Endodermal cell (in vitro differentiated cells): ENCODE measurements around the gene VPS51. TPM values are rescaled to one million over a fixed set of nuclear protein-coding genes. Genes with fewer than 3 reads are reported as not detected.

Experiments used
- DNase-seq: peaks from one replicate; pipeline ENCODE4 v3.0.0-alpha.2; 2017
- H3K27ac ChIP-seq: 2 replicates; pipeline ENCODE4 v1.5.1; 2013; ENCODE audit warnings: mild to moderate bottlenecking, low read depth, low read length, moderate library complexity
- H3K27me3 ChIP-seq: 2 replicates; pipeline ENCODE4 v1.6.1; 2013; ENCODE audit warnings: mild to moderate bottlenecking, low read length, moderate library complexity; ENCODE audit not compliant: insufficient read depth, control insufficient read depth, poor library complexity, severe bottlenecking
- H3K36me3 ChIP-seq: 2 replicates; pipeline ENCODE4 v1.7.0; 2013; ENCODE audit warnings: mild to moderate bottlenecking, low read length, moderate library complexity; ENCODE audit not compliant: control insufficient read depth, insufficient read depth
- H3K4me1 ChIP-seq: one replicate; pipeline ENCODE4 v1.7.0; 2013; ENCODE audit warnings: low read length; ENCODE audit not compliant: control insufficient read depth, insufficient read depth
- H3K4me3 ChIP-seq: 2 replicates; pipeline ENCODE4 v1.5.1; 2013; ENCODE audit warnings: mild to moderate bottlenecking, low read length, moderate library complexity
- H3K9ac ChIP-seq: 2 replicates; pipeline ENCODE4 v1.6.1; 2013; ENCODE audit warnings: mild to moderate bottlenecking, low read length, moderate library complexity; ENCODE audit not compliant: poor library complexity, severe bottlenecking; ENCODE audit errors: extremely low read depth
- H3K9me3 ChIP-seq: 2 replicates; pipeline ENCODE4 v1.6.1; 2013; ENCODE audit warnings: mild to moderate bottlenecking, low read length, moderate library complexity; ENCODE audit not compliant: control insufficient read depth
- H3K27ac Mint-ChIP-seq: 2 replicates; pipeline ENCODE4 v1.8.0; 2020; ENCODE audit warnings: mixed read lengths
- H3K27me3 Mint-ChIP-seq: 2 replicates; pipeline ENCODE4 v1.8.0; 2021; ENCODE audit warnings: mild to moderate bottlenecking, mixed read lengths; ENCODE audit not compliant: insufficient read depth
- H3K36me3 Mint-ChIP-seq: 2 replicates; pipeline ENCODE4 v1.8.0; 2020; ENCODE audit warnings: low read depth, mixed read lengths
- H3K4me1 Mint-ChIP-seq: 2 replicates; pipeline ENCODE4 v1.8.0; 2020; ENCODE audit warnings: mixed read lengths
- H3K4me3 Mint-ChIP-seq: 2 replicates; pipeline ENCODE4 v1.8.0; 2020; ENCODE audit warnings: mild to moderate bottlenecking, moderate library complexity, mixed read lengths
- H3K9me3 Mint-ChIP-seq: 2 replicates; pipeline ENCODE4 v1.8.0; 2020; ENCODE audit warnings: mild to moderate bottlenecking, mixed read lengths
- CTCF ChIP-seq: fragments of 200-600 bp; sonication (generic); conservative IDR thresholded peaks from 2 replicates; pipeline ENCODE4 v1.5.0; 2021; ENCODE audit warnings: antibody characterized with exemption, mild to moderate bottlenecking
- WGBS, 2 experiments: methylation state at CpG; one replicate each; pipeline versions ENCODE4 v1.1.5 to v1.1.7; 2013; ENCODE audit warnings: missing lambda C conversion rate in 2 of 2, mixed read lengths in 1 of 2; ENCODE audit not compliant: insufficient coverage in 1 of 2, insufficient read length in 1 of 2; 5-methylcytosine and 5-hydroxymethylcytosine counted together
- total RNA-seq, 2 donors: library from RNA; stranded (reverse); fragmentation: NEBNext Ultra II Directional in 1 of 2; extraction: Animal tissue kit (Norgen Biotek cat#: 25700) in 1 of 2; gene quantifications; 2 replicates in 1 of 2; 3 replicates in 1 of 2; pipeline ENCODE4 v1.2.1, GENCODE V29; 2021

The VPS51 gene
- total RNA-seq, 2 donors from 2014 or later: 107 to 113 TPM

DNA sequence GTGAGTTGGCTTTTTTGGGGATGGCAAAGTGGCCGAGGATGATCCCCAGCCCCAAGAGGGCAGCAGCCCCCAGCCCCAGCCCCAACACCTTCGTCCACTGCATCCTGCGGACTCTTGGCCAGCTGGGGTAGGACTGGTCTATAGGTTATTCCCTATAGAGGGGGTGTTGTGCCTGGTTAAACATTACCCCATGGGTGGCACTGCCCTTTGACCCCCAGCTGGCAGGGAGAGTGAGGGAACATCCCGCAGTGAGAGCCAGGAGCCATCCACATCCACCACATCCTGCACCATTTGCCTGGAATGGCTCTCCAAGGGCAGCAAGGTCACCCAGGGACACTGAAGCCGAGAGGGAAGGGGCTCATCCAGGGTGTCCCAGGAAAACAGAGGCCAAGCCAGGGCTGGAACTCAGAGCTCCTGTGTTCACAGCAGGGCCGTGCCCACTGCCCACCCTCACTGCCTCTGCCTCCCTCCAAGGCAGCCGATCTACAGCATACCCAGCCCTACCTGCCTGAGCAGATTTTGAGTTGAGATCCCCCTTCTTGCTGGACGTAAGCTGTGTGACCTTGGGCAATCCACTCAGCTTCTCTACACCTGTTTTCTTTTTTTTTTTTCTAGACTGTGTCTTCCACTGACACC is 37.5 kb upstream of the VPS51 start, which contains the start of gene NAALADL1:
NAALADL1 (minus strand) TSS at position 135 of the 636 bp plus-strand sequence; CDS start at position 103, 32 bp downstream.
- TF ChIP-seq CTCF: no peak
- no peaks in the 10 kb centered on the region for H3K4me1 ChIP-seq
- H3K9me3 ChIP-seq: no peaks in the 10 kb centered on the region
- no peak within 1 kb of the TSS for H3K27ac ChIP-seq
- no peaks in the 10 kb centered on the region for H3K36me3 ChIP-seq
- H3K4me1 Mint-ChIP-seq: no peaks in the 10 kb centered on the region
- no peaks in the 10 kb centered on the region for H3K27me3 ChIP-seq
- DNase-seq: no peak
- H3K9ac ChIP-seq: no peak within 1 kb of the TSS
- H3K4me3 Mint-ChIP-seq: no peak within 1 kb of the TSS
- WGBS, 2 experiments: 85 to 93% methylated on average over 4 to 8 of the region's 8 CpGs
- H3K36me3 Mint-ChIP-seq: no peaks in the 10 kb centered on the region
- no peak within 1 kb of the TSS for H3K27ac Mint-ChIP-seq
- H3K27me3 Mint-ChIP-seq: peaks cover 8% of the 10 kb centered on the region
- H3K4me3 ChIP-seq: no peak within 1 kb of the TSS
- no peaks in the 10 kb centered on the region for H3K9me3 Mint-ChIP-seq

DNA sequence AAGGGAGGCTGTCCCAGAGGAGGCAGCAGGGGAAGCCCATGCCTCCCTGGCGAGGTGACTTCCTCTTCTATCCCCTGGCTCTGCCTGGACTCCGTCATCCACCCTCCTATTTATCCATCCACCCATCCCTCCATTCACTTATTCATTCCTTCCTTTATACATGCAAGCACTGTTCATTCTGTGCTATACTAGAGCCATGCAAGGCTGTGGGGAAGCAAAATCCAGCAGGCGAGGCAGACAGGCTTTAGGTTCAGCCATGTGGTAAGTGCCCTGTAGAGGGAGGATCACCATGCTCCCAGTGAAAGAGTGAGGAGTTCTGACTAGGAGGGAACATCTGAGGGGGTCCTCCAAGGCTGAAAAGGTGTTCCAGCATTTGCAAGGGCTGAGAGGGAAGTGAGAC is 36.5 kb upstream of the VPS51 start:
- Mint-ChIP-seq H3K4me3 (no peak overlapping the region), H3K27ac (no peak overlapping the region), H3K27me3 (peaks cover 4% of the 10 kb centered on the region), H3K9me3 (no peaks in the 10 kb centered on the region), H3K4me1 (no peaks in the 10 kb centered on the region), H3K36me3 (no peaks in the 10 kb centered on the region)
- TF ChIP-seq CTCF: no peak
- DNase-seq: no peak
- Histone ChIP-seq H3K9ac (no peak overlapping the region), H3K27ac (no peak overlapping the region), H3K27me3 (no peaks in the 10 kb centered on the region), H3K4me3 (no peak overlapping the region), H3K4me1 (no peaks in the 10 kb centered on the region), H3K36me3 (no peaks in the 10 kb centered on the region), H3K9me3 (no peaks in the 10 kb centered on the region)
- 81 to 85% methylated on average over 2 to 3 of the region's 3 CpGs for WGBS, 2 experiments

- Mint-ChIP-seq H3K27ac (no peak overlapping the region), H3K36me3 (no peaks in the 10 kb centered on the region), H3K4me3 (no peak overlapping the region), H3K27me3 (peaks cover 4% of the 10 kb centered on the region), H3K9me3 (no peaks in the 10 kb centered on the region), H3K4me1 (no peaks in the 10 kb centered on the region)
- no peak for DNase-seq
- WGBS, 2 experiments: 89 to 94% methylated on average over 3 to 9 of the region's 10 CpGs
- Histone ChIP-seq H3K27me3 (no peaks in the 10 kb centered on the region), H3K9me3 (no peaks in the 10 kb centered on the region), H3K27ac (no peak overlapping the region), H3K4me3 (no peak overlapping the region), H3K4me1 (no peaks in the 10 kb centered on the region), H3K36me3 (no peaks in the 10 kb centered on the region), H3K9ac (no peak overlapping the region)
- TF ChIP-seq CTCF: no peak
These were observed 35.8 kb upstream of the VPS51 start for GRCh38 chr11:65059959-65060824.
